PC-9 (cell line): ENCODE results near the gene TAOK2.

ENCODE experiments used
- CTCF ChIP-seq: fragments of 200-600 bp; sonication (generic); conservative IDR thresholded peaks from 2 replicates; pipeline ENCODE4 v1.6.1; 2017; ENCODE audit warnings: mixed run types, antibody characterized with exemption, mild to moderate bottlenecking, moderate library complexity
- EZH2 ChIP-seq: fragments of 200-600 bp; sonication (generic); IDR thresholded peaks from 2 replicates; pipeline ENCODE4 v1.8.0; 2017; ENCODE audit warnings: antibody characterized with exemption, low read depth

GRCh38 chr16:29972500-29972899 lies 1.2 kb upstream of the TAOK2 start:
- TF ChIP-seq EZH2, result no peak
- TF ChIP-seq CTCF, result no peak
